Measurements from ENCODE around the gene PITX2.

GRCh38 chr4:110615353-110616237 lies 7.3 kb downstream of the PITX2 start:
- TF ChIP-seq CTCF (optimal IDR thresholded peaks at IDR 0.05 in 1 of 3, IDR thresholded peaks at IDR 0.05 in 1 of 3, conservative IDR thresholded peaks at IDR 0.05 in 1 of 3; ENCODE audit: extremely low read depth in 1 of 3, insufficient read depth in 2 of 3, low read length in 3 of 3) (no peak), EZH2 (IDR thresholded peaks at IDR 0.05; ENCODE audit: low read length) (peak; percentile 85)

All from keratinocyte (primary cell).